SHP77 treated with DMSO at 0.1 percent for 48 hours (cell line): ENCODE measurements around the gene C16orf87.
"Not testable (repeated sequence)": the region's sequence is repeated elsewhere in the genome, so short reads cannot be mapped to it uniquely, and the experiment has no call there.

Source experiments
- DNase-seq: peaks from one replicate; lab custom pipeline; 2025; lab: John Stamatoyannopoulos, UW

The C16orf87 gene

GRCh38 chr16:46797501-46797900 is 33.5 kb downstream of the C16orf87 start:
- DNase-seq: no peak

GRCh38 chr16:46796764-46797269 is 34.2 kb downstream of the C16orf87 start:
- DNase-seq: no peak

GRCh38 chr16:46793841-46794240 is 37.1 kb downstream of the C16orf87 start:
- no peak for DNase-seq

GRCh38 chr16:46790599-46791270 is 40.2 kb downstream of the C16orf87 start:
- no peak for DNase-seq

GRCh38 chr16:46789499-46790414 is 41.2 kb downstream of the C16orf87 start:
- DNase-seq: no peak

GRCh38 chr16:46788891-46789474 is 42.0 kb downstream of the C16orf87 start:
- no peak for DNase-seq

GRCh38 chr16:46787909-46788308 is 43.1 kb downstream of the C16orf87 start:
- no peak for DNase-seq

GRCh38 chr16:46785076-46785845 is 45.7 kb downstream of the C16orf87 start:
- DNase-seq: no peak

- not testable (repeated sequence) for DNase-seq
These were observed 46.4 kb downstream of the C16orf87 start for GRCh38 chr16:46784569-46784968.

GRCh38 chr16:46783800-46784199 is 47.2 kb downstream of the C16orf87 start:
- DNase-seq: no peak

- no peak for DNase-seq
These were observed 48.7 kb downstream of the C16orf87 start for GRCh38 chr16:46782320-46782719.

- no peak for DNase-seq
These were observed 53.2 kb downstream of the C16orf87 start for GRCh38 chr16:46777804-46778203.

- DNase-seq: no peak
These were observed 55.8 kb downstream of the C16orf87 start for GRCh38 chr16:46775214-46775613.

- DNase-seq: no peak
These were observed 56.2 kb downstream of the C16orf87 start for GRCh38 chr16:46774743-46775177.

GRCh38 chr16:46772463-46772862 is 58.5 kb downstream of the C16orf87 start:
- no peak for DNase-seq

GRCh38 chr16:46768809-46769208 is 62.2 kb downstream of the C16orf87 start:
- peak; percentile 98 for DNase-seq

GRCh38 chr16:46765050-46765449 is 65.9 kb downstream of the C16orf87 start:
- DNase-seq: no peak

- DNase-seq: peak; percentile 73
These were observed 67.8 kb downstream of the C16orf87 start for GRCh38 chr16:46763147-46763546.

- no peak for DNase-seq
These were observed 68.4 kb downstream of the C16orf87 start for GRCh38 chr16:46762583-46762982.

- no peak for DNase-seq
These were observed 71.7 kb downstream of the C16orf87 start for GRCh38 chr16:46759309-46759708.

- DNase-seq: peak; percentile 62
These were observed 73.5 kb downstream of the C16orf87 start for GRCh38 chr16:46757339-46758050.
